GM20431 (cell line): Measurements from ENCODE around the gene MYH11.
"Not testable (repeated sequence)": the region's sequence is repeated elsewhere in the genome, so short reads cannot be mapped to it uniquely, and the experiment has no call there.

Source experiments
- in situ Hi-C: fragments of 300-500 bp; cut with MseI, MboI; formaldehyde crosslinking; loops from one replicate; pipeline ENCODE4 v1.15.0; 2020; ENCODE audit warnings: low sequenced_read_pairs; ENCODE audit not compliant: unreplicated experiment

MYH11 gene

GRCh38 chr16:15819046-15819445 lies 37.8 kb downstream of the MYH11 start:
- in situ Hi-C loops: no loop called here

- in situ Hi-C loops: no loop called here
Measured at GRCh38 chr16:15817446-15817845, 39.4 kb downstream of the MYH11 start.

- in situ Hi-C loops: no loop called here
Measured at GRCh38 chr16:15816228-15816627, 40.6 kb downstream of the MYH11 start.

- in situ Hi-C loops: not testable (repeated sequence)
Measured at GRCh38 chr16:15812401-15812750, 44.5 kb downstream of the MYH11 start.

- in situ Hi-C loops: no loop called here
Measured at GRCh38 chr16:15811481-15812400, 45.1 kb downstream of the MYH11 start.

- in situ Hi-C loops: no loop called here
Measured at GRCh38 chr16:15810949-15811348, 45.9 kb downstream of the MYH11 start.

- in situ Hi-C loops: no loop called here
Measured at GRCh38 chr16:15810411-15810810, 46.4 kb downstream of the MYH11 start.

- in situ Hi-C loops: not testable (repeated sequence)
Measured at GRCh38 chr16:15809297-15809696, 47.5 kb downstream of the MYH11 start.

- in situ Hi-C loops: no loop called here
Measured at GRCh38 chr16:15808071-15808470, 48.8 kb downstream of the MYH11 start.

- in situ Hi-C loops: no loop called here
Measured at GRCh38 chr16:15807603-15808009, 49.2 kb downstream of the MYH11 start.

- in situ Hi-C loops: no loop called here
Measured at GRCh38 chr16:15803618-15804017, 53.2 kb downstream of the MYH11 start.

- in situ Hi-C loops: no loop called here
Measured at GRCh38 chr16:15799851-15800495, 56.9 kb downstream of the MYH11 start.

GRCh38 chr16:15798671-15799070 lies 58.2 kb downstream of the MYH11 start:
- in situ Hi-C loops: no loop called here

GRCh38 chr16:15796885-15797284 lies 59.9 kb downstream of the MYH11 start:
- in situ Hi-C loops: no loop called here

- in situ Hi-C loops: no loop called here
Measured at GRCh38 chr16:15795615-15796014, 61.2 kb downstream of the MYH11 start.

- in situ Hi-C loops: no loop called here
Measured at GRCh38 chr16:15792563-15792971, 64.3 kb downstream of the MYH11 start.

- in situ Hi-C loops: no loop called here
Measured at GRCh38 chr16:15790458-15790857, 66.4 kb downstream of the MYH11 start.

GRCh38 chr16:15789816-15790215 lies 67.0 kb downstream of the MYH11 start:
- in situ Hi-C loops: not testable (repeated sequence)

GRCh38 chr16:15788846-15789239 lies 68.0 kb downstream of the MYH11 start:
- in situ Hi-C loops: no loop called here

GRCh38 chr16:15786501-15786900 lies 70.3 kb downstream of the MYH11 start:
- in situ Hi-C loops: no loop called here

- in situ Hi-C loops: no loop called here
Measured at GRCh38 chr16:15785386-15786059, 71.3 kb downstream of the MYH11 start.
